Measurements from ENCODE around the gene KIAA1217.
A peak's percentile ranks its signal among the peaks of the same experiment; 100 is the strongest.

KIAA1217 gene

GRCh38 chr10:24556750-24557742, 348.1 kb downstream of the KIAA1217 start:
- peak; percentile 86 for DNase-seq

GRCh38 chr10:24561453-24561852, 352.5 kb downstream of the KIAA1217 start:
- no peak for DNase-seq

GRCh38 chr10:24568042-24568441, 359.1 kb downstream of the KIAA1217 start:
- no peak for DNase-seq

GRCh38 chr10:24569330-24569796, 360.4 kb downstream of the KIAA1217 start:
- DNase-seq, result no peak

- no peak for DNase-seq
These were observed 361.1 kb downstream of the KIAA1217 start for GRCh38 chr10:24569828-24570657.

GRCh38 chr10:24570658-24571426, 361.9 kb downstream of the KIAA1217 start:
- no peak for DNase-seq

- no peak for DNase-seq
These were observed 363.0 kb downstream of the KIAA1217 start for GRCh38 chr10:24571870-24572450.

- no peak for DNase-seq
These were observed 365.2 kb downstream of the KIAA1217 start for GRCh38 chr10:24574161-24574560.

GRCh38 chr10:24574578-24575155, 365.7 kb downstream of the KIAA1217 start:
- no peak for DNase-seq

GRCh38 chr10:24575481-24576002, 366.6 kb downstream of the KIAA1217 start:
- no peak for DNase-seq

GRCh38 chr10:24579448-24579847, 370.5 kb downstream of the KIAA1217 start:
- DNase-seq, result no peak

- peak; percentile 26 for DNase-seq
These were observed 371.0 kb downstream of the KIAA1217 start for GRCh38 chr10:24579906-24580305.

- no peak for DNase-seq
These were observed 380.3 kb downstream of the KIAA1217 start for GRCh38 chr10:24589265-24589664.

GRCh38 chr10:24590697-24591457, 381.9 kb downstream of the KIAA1217 start:
- no peak for DNase-seq

GRCh38 chr10:24596217-24596930, 387.4 kb downstream of the KIAA1217 start:
- no peak for DNase-seq

GRCh38 chr10:24597426-24597825, 388.5 kb downstream of the KIAA1217 start:
- peak; percentile 26 for DNase-seq

Measured in eye (tissue), 1 donor.